Cardiac septum (tissue), 1 donor: ENCODE data around the gene PRKAG3. TPM values are rescaled to one million over a fixed set of nuclear protein-coding genes. Genes with fewer than 3 reads are reported as not detected.

ENCODE experiments used
- DNase-seq: peaks from one replicate; pipeline ENCODE4 v3.0.0-alpha.2; 2020; ENCODE audit warnings: low spot score
- intact Hi-C: fragments of 100-400 bp; cut with DNase I; formaldehyde crosslinking; loops from one replicate; pipeline ENCODE4 v1.14.0; 2022
- long read RNA-seq: library from polyadenylated mRNA; unstranded; transcript quantifications from one replicate; pipeline ENCODE4 v2.0.0, GENCODE V29; 2021
- total RNA-seq: library from RNA; stranded (reverse); fragmentation: NEBNext Ultra II Directional; extraction: Animal tissue kit (Norgen Biotek cat#: 25700); gene quantifications from one replicate; pipeline ENCODE4 v1.2.1, GENCODE V29; 2021
- donor health status: DM: no; HTN: no; CAD: no.

The PRKAG3 gene
- 0.13 TPM for total RNA-seq
- long read RNA-seq: 0 reads

- intact Hi-C loops: loop anchor here (5.0 kb wide), 1 partner anchor 119 kb away; the partner anchor contains the start of gene TTLL4
- no peak for DNase-seq
Measured at GRCh38 chr2:218831378-218831990, at the start of gene PRKAG3. PRKAG3 (minus strand) TSS chr2:218831803.

GRCh38 chr2:218880859-218881594 lies 49.4 kb upstream of the PRKAG3 start:
- no peak for DNase-seq
- intact Hi-C loops: no loop called here

GRCh38 chr2:218880102-218880858 lies 48.7 kb upstream of the PRKAG3 start, which contains the start of gene WNT10A:
WNT10A (plus strand) TSS chr2:218880852; CDS start chr2:218880996, 144 bp downstream.
- no peak for DNase-seq

GRCh38 chr2:218879776-218880101 lies 48.1 kb upstream of the PRKAG3 start:
- intact Hi-C loops: no loop called here

More at GRCh38 chr2:218880102-218880858, 48.7 kb upstream of the PRKAG3 start, which contains the start of gene WNT10A:
- intact Hi-C loops: no loop called here

GRCh38 chr2:218878926-218879761 lies 47.5 kb upstream of the PRKAG3 start:
- intact Hi-C loops: no loop called here
- no peak for DNase-seq

More at GRCh38 chr2:218879776-218880101, 48.1 kb upstream of the PRKAG3 start:
- no peak for DNase-seq

GRCh38 chr2:218878486-218878885 lies 46.9 kb upstream of the PRKAG3 start:
- DNase-seq: no peak
- intact Hi-C loops: no loop called here

- intact Hi-C loops: loop anchor here (2.0 kb wide), 1 partner anchor 19 kb away; no protein-coding TSS in a partner anchor
- DNase-seq: no peak
Measured at GRCh38 chr2:218877891-218878290, 46.3 kb upstream of the PRKAG3 start.

GRCh38 chr2:218877331-218877730 lies 45.7 kb upstream of the PRKAG3 start:
- intact Hi-C loops: loop anchor here (2.0 kb wide), 1 partner anchor 19 kb away; no protein-coding TSS in a partner anchor
- DNase-seq: no peak

- no peak for DNase-seq
- intact Hi-C loops: loop anchor here (2.0 kb wide), 1 partner anchor 20 kb away; no protein-coding TSS in a partner anchor
Measured at GRCh38 chr2:218876562-218877219, 45.1 kb upstream of the PRKAG3 start.

GRCh38 chr2:218875692-218876246 lies 44.2 kb upstream of the PRKAG3 start:
- DNase-seq: no peak
- intact Hi-C loops: loop anchor here (2.0 kb wide), 1 partner anchor 21 kb away; no protein-coding TSS in a partner anchor

GRCh38 chr2:218873359-218874194 lies 42.0 kb upstream of the PRKAG3 start:
- intact Hi-C loops: no loop called here
- DNase-seq: no peak

GRCh38 chr2:218872645-218873358 lies 41.2 kb upstream of the PRKAG3 start:
- intact Hi-C loops: no loop called here
- DNase-seq: no peak

GRCh38 chr2:218871345-218872302 lies 40.0 kb upstream of the PRKAG3 start:
- DNase-seq: no peak
- intact Hi-C loops: no loop called here

GRCh38 chr2:218870984-218871344 lies 39.4 kb upstream of the PRKAG3 start:
- no peak for DNase-seq
- intact Hi-C loops: no loop called here

GRCh38 chr2:218869064-218869463 lies 37.5 kb upstream of the PRKAG3 start:
- intact Hi-C loops: no loop called here
- no peak for DNase-seq

GRCh38 chr2:218867900-218868299 lies 36.3 kb upstream of the PRKAG3 start:
- intact Hi-C loops: no loop called here
- DNase-seq: no peak
